Adrenal gland (tissue), 5 donors: ENCODE results near the gene MAP4K3.

Source experiments
- POLR2A ChIP-seq, 2 donors: fragments of 450-650 bp; IDR thresholded peaks; one replicate each; pipeline ENCODE4 v1.6.1; 2017; ENCODE audit warnings: antibody characterized with exemption in 2 of 2, mild to moderate bottlenecking in 2 of 2, moderate library complexity in 1 of 2
- TF ChIP-seq, protein P1 (sequence below), 6 experiments: fragments of 450-650 bp in 4 of 6; fragments of 200-600 bp in 2 of 6; sonication (generic) in 1 of 6; IDR thresholded peaks; 1 replicate in 5 of 6; 2 replicates in 1 of 6; pipeline versions ENCODE4 v1.5.1 to v1.8.0; 2016 to 2021; ENCODE audit warnings: antibody characterized with exemption in 6 of 6, mild to moderate bottlenecking in 2 of 6, moderate library complexity in 1 of 6
- donor health status: DM: no; HTN: no; CAD: no.

DNA sequence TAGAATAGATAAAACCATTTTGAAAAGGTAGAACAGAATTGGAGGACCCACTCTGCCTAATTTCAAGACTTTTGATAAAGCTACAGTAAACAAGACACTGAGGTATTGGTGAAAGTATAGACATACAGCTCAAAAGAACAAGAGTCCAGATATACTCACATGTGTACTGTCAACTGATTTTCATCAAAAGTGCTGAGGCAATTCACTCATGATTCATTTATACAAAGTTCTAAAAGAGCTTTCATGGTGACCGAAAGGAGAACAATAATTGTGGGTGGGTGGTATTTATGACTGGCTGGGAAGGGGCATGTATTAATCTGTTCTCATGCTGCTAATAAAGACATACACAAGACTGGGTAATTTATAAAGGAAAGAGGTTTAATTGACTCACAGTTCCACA is 7.3 kb downstream of the MAP4K3 start:
- TF ChIP-seq, protein P1, sequence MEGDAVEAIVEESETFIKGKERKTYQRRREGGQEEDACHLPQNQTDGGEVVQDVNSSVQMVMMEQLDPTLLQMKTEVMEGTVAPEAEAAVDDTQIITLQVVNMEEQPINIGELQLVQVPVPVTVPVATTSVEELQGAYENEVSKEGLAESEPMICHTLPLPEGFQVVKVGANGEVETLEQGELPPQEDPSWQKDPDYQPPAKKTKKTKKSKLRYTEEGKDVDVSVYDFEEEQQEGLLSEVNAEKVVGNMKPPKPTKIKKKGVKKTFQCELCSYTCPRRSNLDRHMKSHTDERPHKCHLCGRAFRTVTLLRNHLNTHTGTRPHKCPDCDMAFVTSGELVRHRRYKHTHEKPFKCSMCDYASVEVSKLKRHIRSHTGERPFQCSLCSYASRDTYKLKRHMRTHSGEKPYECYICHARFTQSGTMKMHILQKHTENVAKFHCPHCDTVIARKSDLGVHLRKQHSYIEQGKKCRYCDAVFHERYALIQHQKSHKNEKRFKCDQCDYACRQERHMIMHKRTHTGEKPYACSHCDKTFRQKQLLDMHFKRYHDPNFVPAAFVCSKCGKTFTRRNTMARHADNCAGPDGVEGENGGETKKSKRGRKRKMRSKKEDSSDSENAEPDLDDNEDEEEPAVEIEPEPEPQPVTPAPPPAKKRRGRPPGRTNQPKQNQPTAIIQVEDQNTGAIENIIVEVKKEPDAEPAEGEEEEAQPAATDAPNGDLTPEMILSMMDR (IDR thresholded peaks at IDR 0.05) = no peak
- no peak for TF ChIP-seq POLR2A (IDR thresholded peaks at IDR 0.05)
